Progenitor cell of endocrine pancreas (in vitro differentiated cells): ENCODE data around the gene IFT22. TPM values are rescaled to one million over a fixed set of nuclear protein-coding genes. Genes with fewer than 3 reads are reported as not detected.

Source experiments
- total RNA-seq: library from RNA; stranded (reverse); gene quantifications from 2 replicates; pipeline ENCODE4 v1.2.1, GENCODE V29; 2021

The IFT22 gene
- total RNA-seq, 1 donor from 2014 or later, result 60.3 TPM

Other genes starting within 250 kb of the IFT22 start
- gene TRIM56, start 236.3 kb downstream of the IFT22 start, total RNA-seq, result 19.3 and 22.0 TPM in 2 replicates
- gene SERPINE1, start 194.7 kb downstream of the IFT22 start, total RNA-seq, result 0.11 and 0.14 TPM in 2 replicates
- gene AP1S1, start 167.3 kb downstream of the IFT22 start, total RNA-seq, result 61.3 and 66.5 TPM in 2 replicates
- 0.96 and 1.8 TPM in 2 replicates for gene VGF, start 156.2 kb downstream of the IFT22 start, total RNA-seq
- gene NAT16, start 141.5 kb downstream of the IFT22 start, total RNA-seq, result not detected in 2 replicates
- not detected in 2 replicates for gene MOGAT3, start 120.8 kb downstream of the IFT22 start, total RNA-seq
- 89.8 and 94.4 TPM in 2 replicates for gene PLOD3, start 104.2 kb downstream of the IFT22 start, total RNA-seq
- 60.2 and 62.2 TPM in 2 replicates for gene ZNHIT1, start 103.6 kb downstream of the IFT22 start, total RNA-seq
- 21.2 and 22.8 TPM in 2 replicates for gene CLDN15, start 84.0 kb downstream of the IFT22 start, total RNA-seq
- gene FIS1, start 76.7 kb downstream of the IFT22 start, total RNA-seq, result 118 and 124 TPM in 2 replicates
- 44.5 and 46.2 TPM in 2 replicates for gene COL26A1, start 41.1 kb upstream of the IFT22 start, total RNA-seq